Muscle layer of duodenum (tissue), 2 donors: ENCODE data around the gene PRR27.
"Not testable (repeated sequence)": the region's sequence is repeated elsewhere in the genome, so short reads cannot be mapped to it uniquely, and the experiment has no call there.

ENCODE experiments used
- H3K27ac ChIP-seq: one replicate; pipeline ENCODE4 v1.7.0; 2013; ENCODE audit warnings: mild to moderate bottlenecking, low read length
- H3K27me3 ChIP-seq: one replicate; pipeline ENCODE4 v1.7.0; 2013; ENCODE audit warnings: low read depth, mild to moderate bottlenecking, control low read depth, low read length
- H3K36me3 ChIP-seq, 2 donors: one replicate each; pipeline ENCODE4 v1.7.0; 2013; ENCODE audit warnings: low read length in 2 of 2, control low read depth in 1 of 2, mild to moderate bottlenecking in 1 of 2; ENCODE audit not compliant: insufficient read depth in 2 of 2, control insufficient read depth in 1 of 2
- H3K4me1 ChIP-seq, 2 donors: one replicate each; pipeline ENCODE4 v1.7.0; 2013; ENCODE audit warnings: low read length in 2 of 2, mild to moderate bottlenecking in 2 of 2, control low read depth in 1 of 2, moderate library complexity in 1 of 2; ENCODE audit not compliant: insufficient read depth in 2 of 2, control insufficient read depth in 1 of 2
- H3K4me3 ChIP-seq, 2 donors: one replicate each; pipeline ENCODE4 v1.7.0; 2013; ENCODE audit warnings: low read length in 2 of 2, low read depth in 1 of 2, mild to moderate bottlenecking in 1 of 2
- H3K9me3 ChIP-seq, 2 donors: one replicate each; pipeline ENCODE4 v1.7.0; 2013; ENCODE audit warnings: low read length in 2 of 2, control low read depth in 1 of 2, mild to moderate bottlenecking in 1 of 2; ENCODE audit not compliant: control insufficient read depth in 1 of 2
- donor health status: healthy.

The PRR27 gene

DNA sequence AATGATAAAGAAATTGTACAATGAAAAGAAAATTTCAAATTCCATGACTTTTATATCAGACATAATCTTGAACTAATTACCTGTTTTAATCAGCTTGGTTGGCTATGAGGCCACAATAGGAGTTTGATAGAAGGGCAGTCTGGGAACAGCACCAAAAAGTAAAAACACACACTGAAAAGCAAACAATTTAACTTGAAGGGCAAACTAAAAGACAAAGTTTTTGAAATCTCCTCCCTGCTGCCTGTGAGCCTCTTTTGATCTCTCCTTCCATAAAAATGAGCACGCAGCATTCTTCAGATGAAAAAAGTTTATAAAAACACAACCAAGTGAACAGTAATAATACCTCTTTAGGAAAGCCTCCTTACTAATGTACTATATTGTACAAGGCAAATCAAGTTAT lies 49.6 kb downstream of the PRR27 start:
- Histone ChIP-seq H3K4me1 (no peaks in the 10 kb centered on the region), H3K27me3 (no peaks in the 10 kb centered on the region), H3K9me3 (no peaks in the 10 kb centered on the region), H3K4me3 (no peak overlapping the region), H3K36me3 (no peaks in the 10 kb centered on the region), H3K27ac (no peak overlapping the region)

DNA sequence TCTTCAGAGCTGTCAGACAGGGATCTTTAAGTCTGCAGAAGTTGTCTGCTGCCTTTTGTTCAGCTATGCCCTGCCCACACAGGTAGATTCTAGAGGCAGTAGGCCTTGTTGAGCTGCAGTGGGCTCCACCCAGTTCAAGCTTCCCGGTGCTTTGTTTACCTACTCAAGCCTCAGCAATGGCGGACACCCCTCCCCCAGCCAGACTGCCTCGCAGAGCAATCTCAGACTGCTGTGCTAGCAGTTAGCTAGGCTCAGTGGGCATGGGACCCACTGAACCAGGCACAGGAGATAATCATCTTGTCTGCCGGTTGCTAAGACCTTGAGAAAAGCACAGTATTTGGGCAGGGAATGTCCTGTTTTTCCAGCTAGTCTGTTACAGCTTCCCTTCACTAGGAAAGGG lies 58.7 kb downstream of the PRR27 start:
- not testable (repeated sequence) for H3K9me3 ChIP-seq, H3K27ac ChIP-seq, H3K4me1 ChIP-seq, H3K36me3 ChIP-seq, H3K27me3 ChIP-seq, H3K4me3 ChIP-seq
